Non-pigmented ciliary epithelial cell (primary cell): Measurements from ENCODE around the gene N4BP2L1.
"Not testable (repeated sequence)": the region's sequence is repeated elsewhere in the genome, so short reads cannot be mapped to it uniquely, and the experiment has no call there.

Experiments
- DNase-seq: peaks from one replicate; pipeline ENCODE4 v3.0.0-alpha.2; 2010; ENCODE audit warnings: low read depth

Gene N4BP2L1

DNA sequence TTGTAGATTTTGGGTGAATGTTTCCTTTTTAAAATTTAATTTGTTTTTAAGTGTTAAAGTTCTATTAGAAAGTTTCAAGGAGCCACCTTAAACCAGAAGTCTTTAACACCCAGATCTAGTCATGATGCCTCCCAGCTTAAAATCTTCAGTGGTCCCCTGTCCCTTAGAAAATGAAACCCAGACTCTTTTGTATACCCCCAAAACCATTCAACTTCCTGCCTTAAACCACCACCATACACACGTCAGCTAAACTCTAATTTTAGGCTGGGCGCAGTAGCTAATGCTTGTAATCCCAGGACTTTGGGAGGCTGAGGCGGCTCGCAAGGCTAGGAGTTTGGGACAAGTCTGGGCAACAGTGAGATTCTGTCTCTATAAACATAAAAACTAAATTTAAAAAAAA is 37.9 kb downstream of the N4BP2L1 start:
- no peak for DNase-seq

DNA sequence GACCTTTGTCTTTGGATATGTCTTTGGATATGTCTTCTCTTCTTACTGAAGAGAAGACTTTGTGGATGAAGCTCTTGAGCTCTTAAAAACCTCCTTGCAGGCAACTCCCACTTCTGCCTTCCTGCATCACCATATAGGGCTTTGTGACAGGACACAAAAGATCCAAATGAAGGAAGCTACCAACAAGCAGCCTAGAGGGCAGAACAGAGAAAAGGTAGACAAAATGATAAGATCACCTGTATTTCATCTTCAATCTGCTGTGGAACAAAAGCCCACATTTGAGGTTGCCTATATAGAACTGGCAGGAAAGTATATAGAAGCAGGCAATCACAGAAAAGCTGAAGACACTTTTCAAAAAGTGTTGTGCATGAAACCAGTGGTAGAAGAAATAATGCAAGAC is 42.5 kb downstream of the N4BP2L1 start:
- DNase-seq: no peak

DNA sequence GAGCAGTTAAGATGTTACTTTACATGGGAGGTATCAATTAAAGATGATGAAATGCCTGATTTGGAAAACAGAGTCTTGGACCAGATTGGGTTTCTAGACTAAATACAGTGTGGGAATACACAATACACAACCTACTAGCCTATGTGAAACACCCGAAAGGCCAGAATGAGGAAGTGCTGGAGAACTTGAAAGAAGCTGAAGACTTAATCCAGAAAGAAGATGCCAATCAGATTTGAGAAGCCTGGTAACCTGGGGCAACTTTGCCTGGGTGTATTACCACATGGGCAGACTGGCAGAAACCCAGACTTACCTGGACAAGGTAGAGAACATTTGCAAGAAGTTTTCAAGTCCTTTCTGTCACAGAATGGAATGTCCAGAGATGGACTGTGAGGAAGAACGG is 43.2 kb downstream of the N4BP2L1 start:
- no peak for DNase-seq

DNA sequence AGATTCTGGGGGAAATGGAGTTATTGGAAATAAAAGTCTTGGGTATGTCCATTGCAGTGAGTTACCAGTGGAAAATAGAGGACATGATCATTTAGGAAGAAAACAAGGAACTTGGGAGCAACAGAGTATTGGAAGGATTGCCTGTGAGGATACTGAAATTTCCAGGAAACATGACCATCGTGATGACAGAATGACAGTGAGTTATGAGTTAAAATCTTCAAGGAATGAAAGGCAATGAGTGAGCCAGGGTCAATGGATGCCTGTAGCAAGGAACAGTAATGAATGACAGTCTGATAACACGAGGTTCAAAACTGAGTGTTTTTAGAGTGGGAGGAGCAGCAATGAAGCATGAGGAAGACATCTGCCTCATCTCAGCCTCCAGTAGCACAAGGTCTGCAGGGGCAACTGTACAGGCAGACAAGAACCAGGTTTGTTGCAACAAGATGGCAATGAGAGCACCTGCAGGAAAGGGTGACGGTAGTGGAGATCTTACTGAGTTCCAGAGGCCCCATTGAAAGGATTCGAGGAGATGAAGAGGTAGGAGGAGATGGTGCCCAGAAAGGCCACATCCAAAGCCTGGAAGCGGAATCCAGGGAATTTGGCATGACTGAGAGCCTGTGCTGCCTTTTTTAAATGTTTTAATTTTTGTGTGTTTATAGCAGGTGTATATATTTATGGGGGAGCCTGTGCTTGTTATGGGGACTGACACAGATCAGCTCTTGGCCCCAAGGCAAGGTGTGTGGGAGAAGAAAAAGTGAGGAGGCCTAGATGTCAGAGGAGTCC is 43.9 kb downstream of the N4BP2L1 start:
- no peak for DNase-seq

DNA sequence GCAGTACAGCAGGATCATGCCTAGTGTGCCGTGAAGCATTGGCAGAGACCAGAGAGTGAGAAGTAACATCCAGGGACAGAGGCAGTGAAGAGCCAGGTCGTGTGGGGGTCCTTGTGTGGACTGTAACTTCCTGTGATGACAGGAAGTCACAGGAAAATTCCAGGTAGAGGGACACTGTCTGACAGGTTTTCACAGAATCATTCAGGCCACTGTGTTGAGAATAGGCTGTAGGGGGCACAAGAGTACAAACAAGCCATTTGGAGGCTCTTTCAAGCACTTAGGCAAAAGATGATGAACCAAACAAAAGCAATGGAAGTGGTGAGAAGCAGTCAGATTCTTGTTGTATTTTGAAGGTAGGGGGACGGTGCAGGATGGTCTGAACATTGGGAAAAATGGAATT is 46.4 kb downstream of the N4BP2L1 start:
- no peak for DNase-seq

DNA sequence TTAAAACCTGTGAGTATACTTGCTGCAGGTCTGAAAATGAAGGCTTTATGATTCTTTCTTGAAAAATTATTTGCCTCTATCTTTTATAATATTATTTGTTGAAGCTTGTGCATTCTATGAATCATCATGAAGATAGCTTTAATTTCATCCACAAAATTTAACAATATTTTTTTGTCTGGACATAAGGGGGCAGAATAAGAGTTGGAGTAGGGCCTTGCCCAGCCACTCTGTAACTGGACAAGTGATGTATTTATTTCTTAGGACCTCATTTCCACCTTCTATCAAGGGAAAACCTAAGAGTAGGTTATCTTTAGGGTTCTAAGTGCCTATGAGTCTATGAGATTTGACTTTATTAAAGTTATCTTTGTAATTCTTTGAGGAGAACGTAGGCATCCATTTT is 49.9 kb downstream of the N4BP2L1 start:
- no peak for DNase-seq

DNA sequence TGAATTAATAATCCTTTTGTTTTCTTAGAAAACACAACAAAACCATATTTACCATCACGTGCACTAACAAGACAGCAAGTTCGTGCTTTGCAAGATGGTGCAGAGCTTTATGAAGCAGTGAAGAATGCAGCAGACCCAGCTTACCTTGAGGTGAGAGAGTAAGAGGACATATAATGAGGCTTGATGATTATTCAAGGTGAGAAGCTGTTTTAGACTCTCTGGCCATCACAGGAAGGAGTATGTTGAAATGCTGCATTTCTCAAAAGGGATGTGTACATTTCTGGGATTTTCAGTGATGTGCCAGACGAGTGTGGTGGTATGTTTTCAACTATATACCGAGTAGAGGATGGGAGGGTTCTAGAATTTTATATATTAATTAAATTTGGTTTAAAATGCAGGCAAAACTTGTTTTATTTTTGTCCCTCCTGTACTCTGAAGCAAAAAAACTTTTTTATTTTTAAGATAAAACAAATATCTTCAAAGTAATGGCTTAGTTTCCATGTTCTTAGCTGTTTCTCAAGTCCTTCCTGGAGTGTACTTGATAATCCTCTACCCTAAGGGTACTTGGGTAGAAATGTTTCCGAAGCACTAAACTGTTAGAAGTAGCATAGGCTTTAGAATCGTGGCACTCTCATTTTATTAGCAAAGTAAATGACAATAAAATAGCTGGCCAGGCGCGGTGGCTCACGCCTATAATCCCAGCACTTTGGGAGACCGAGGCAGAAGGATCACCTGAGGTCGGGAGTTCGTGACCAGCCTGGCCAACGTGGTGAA is 51.1 kb downstream of the N4BP2L1 start:
- no peak for DNase-seq

DNA sequence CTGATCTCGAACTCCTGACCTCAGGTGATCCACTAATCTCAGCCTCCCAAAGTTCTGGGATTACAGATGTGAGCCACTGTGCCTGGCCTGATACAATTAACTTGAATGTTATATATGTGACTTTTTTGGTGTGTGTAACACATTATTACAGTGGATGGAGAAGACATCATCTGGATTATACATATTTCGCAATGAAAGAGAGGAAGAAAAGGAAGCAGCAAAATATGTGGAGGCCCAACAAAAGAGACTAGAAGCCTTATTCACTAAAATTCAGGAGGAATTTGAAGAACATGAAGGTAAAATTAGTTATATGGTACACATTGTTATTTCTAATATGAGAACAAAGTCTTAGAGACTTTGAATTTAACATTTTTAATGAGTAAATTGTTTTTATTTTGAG is 57.1 kb downstream of the N4BP2L1 start:
- DNase-seq: no peak

DNA sequence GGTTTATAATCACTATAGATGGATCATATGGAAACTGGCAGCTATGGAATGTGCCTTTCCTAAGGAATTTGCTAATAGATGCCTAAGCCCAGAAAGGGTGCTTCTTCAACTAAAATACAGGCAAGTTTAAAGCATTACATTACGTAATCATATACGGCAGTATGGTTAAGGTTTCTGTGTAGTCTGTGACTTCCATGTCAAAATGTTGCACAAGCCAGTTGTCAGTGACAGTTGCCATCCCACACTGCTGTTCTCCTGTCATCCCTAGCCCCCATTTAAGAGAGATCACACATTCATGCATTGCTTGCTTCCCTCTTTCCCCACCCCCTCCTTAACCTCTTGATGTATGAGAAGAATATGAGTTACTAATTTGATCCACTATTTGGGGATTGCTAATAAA is 65.4 kb downstream of the N4BP2L1 start:
- no peak for DNase-seq

DNA sequence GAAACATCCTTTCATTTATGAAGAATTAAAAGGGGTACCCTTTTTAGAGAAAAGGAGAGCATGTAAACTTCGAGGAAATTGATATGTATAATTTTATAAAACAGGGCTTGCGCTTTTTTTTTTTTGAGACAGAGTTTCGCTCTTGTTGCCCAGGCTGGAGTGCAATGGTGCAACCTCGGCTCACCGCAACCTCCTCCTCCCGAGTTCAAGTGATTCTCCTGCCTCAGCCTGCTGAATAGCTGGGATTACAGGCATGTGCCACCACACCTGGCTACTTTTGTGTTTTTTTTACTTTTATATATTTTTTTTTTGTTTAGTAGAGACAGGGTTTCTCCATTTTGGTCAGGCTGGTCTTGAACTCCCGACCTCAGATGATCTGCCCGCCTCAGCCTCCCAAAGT is 72.0 kb downstream of the N4BP2L1 start:
- DNase-seq: not testable (repeated sequence)

DNA sequence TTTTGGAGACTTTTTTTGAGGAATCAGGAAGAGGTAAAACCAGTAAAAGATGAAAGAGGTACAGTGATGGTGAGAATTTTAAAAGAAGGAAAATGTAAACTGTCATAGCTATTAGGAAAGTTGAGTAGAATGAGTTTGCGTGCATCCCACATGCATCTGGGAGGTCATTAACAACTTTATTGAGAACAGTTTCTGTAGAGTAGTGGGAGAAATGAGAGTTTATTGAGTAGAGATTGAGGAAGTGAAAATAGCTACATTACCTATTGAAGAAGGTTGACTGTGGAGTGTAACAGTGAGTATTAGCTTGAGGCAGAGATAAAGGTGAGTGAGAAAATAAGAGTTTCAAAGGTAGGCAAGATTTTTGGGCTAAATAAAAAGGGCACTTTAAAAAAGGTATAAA is 73.9 kb downstream of the N4BP2L1 start:
- DNase-seq: no peak

DNA sequence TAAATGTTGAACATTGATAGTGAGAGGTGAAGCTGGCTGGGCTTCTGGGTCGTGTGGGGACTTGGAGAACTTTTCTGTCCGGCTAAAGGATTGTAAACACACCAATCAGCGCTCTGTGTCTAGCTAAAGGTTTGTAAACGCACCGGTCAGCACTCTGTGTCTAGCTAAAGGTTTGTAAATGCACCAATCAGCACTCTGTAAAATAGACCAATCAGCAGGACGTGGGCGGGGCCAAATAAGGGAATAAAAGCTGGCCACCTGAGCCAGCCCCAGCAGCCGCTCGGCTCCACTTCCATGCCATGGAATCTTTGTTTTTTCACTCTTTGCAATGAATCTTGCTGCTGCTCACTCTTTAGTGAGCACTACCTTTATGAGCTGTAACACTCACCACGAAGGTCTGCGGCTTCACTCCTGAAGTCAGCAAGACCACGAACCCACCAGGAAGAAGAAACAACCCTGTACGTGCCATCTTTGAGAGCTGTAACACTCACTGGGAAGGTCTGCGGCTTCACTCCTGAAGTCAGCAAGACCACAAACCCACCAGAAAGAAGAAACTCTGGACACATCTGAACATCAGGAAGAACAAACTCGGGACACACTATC is 77.0 kb downstream of the N4BP2L1 start:
- DNase-seq: not testable (repeated sequence)
